Esophagus squamous epithelium (tissue), 4 donors: ENCODE data around the gene ZNF407.

Experiments used
- CTCF ChIP-seq, 6 experiments: fragments of 450-650 bp in 4 of 6; fragments of 200-600 bp in 2 of 6; sonication (generic) in 2 of 6; IDR thresholded peaks; one replicate each; pipeline ENCODE4 v1.5.1; 2016 to 2019; ENCODE audit warnings: antibody characterized with exemption in 6 of 6, mild to moderate bottlenecking in 4 of 6, moderate library complexity in 4 of 6
- POLR2A ChIP-seq, 4 donors: fragments of 450-650 bp; IDR thresholded peaks; one replicate each; pipeline ENCODE4 v1.6.1; 2017; ENCODE audit warnings: antibody characterized with exemption in 4 of 4, mild to moderate bottlenecking in 4 of 4, moderate library complexity in 3 of 4

GRCh38 chr18:74669136-74669798 lies 71.6 kb downstream of the ZNF407 start:
- TF ChIP-seq POLR2A (IDR thresholded peaks at IDR 0.05) (no peak), CTCF (IDR thresholded peaks at IDR 0.05) (no peak)
